Epidermal melanocyte (primary cell): ENCODE measurements around the gene MEGF11.

ENCODE experiments used
- DNase-seq: peaks from one replicate; pipeline ENCODE4 v3.0.0; 2011; ENCODE audit warnings: low spot score; ENCODE audit not compliant: insufficient read length

The MEGF11 gene

DNA sequence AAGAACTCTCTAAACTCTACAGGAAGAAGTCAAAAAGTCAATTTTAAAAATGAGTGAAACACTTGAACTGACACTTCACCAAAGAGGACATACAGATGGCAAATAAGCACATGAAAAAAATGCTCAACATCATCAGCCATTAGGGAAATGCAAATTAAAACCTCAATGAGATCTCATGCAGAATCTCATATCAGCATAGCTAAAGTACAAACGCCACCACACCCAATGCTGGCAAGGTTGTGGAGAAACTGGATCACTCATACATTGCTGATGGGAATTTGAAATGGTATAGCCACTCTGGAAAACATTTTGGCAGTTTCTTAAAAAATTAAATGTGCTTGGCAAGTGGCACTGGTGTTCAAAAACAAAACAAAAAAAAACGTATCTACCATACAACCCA lies 34.2 kb downstream of the MEGF11 start:
- no peak for DNase-seq

- no peak for DNase-seq
Measured at GRCh38 chr15:66216806-66217205, 36.7 kb downstream of the MEGF11 start.

- no peak for DNase-seq
Measured at GRCh38 chr15:66215811-66216210, 37.7 kb downstream of the MEGF11 start.

- no peak for DNase-seq
Measured at GRCh38 chr15:66214246-66214645, 39.3 kb downstream of the MEGF11 start.

DNA sequence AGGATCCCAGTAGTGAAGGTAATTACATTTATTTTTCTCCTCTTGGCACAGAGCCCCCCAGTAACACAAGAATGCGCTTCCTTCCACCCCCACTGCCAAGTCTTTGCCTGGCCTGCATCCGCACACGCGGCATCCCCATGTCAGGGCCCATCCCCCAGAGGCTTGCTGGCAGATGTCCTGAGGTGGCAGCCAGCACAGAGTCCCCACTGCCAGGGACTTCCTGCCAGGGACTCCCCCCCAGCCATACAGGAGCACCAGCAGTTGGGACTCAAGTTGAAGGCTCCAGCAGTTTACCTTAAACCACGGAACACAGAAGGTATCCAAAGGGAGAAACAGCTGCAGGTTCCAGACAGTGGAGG lies 41.0 kb downstream of the MEGF11 start:
- DNase-seq, result no peak

GRCh38 chr15:66211670-66212562 lies 41.6 kb downstream of the MEGF11 start:
- no peak for DNase-seq

- DNase-seq, result no peak
Measured at GRCh38 chr15:66210684-66211083, 42.9 kb downstream of the MEGF11 start.

GRCh38 chr15:66198757-66199156 lies 54.8 kb downstream of the MEGF11 start:
- no peak for DNase-seq

- no peak for DNase-seq
Measured at GRCh38 chr15:66196602-66197001, 56.9 kb downstream of the MEGF11 start.

DNA sequence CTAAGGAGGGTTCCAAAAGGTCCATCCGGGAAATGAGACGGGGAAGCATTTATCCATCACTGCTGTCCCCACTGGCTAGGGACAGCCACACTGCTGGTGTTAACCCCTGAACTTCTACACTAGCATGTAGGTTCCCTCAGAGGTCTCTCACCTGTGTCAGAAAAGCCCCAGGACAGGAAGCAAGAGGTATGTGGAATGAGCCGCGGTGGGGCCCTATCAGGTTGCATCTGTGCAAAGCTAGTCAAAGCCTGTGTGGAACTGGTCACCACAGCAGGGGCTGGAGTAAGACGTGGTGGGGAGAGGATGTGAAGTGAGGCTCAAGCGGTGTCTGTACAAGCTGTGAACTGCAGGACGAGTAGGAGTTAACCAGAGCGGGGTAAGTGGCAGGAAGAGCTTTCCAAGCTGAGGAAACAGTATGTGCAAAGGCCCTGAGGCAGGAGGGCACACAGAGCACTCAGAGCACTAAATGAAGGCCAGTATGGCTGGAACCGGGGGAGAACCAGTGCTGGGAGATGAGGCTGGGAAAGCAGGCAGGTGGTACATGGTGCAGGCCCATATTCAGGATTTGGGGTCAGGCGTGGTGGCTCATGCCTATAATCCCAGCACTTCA lies 57.8 kb downstream of the MEGF11 start:
- no peak for DNase-seq

DNA sequence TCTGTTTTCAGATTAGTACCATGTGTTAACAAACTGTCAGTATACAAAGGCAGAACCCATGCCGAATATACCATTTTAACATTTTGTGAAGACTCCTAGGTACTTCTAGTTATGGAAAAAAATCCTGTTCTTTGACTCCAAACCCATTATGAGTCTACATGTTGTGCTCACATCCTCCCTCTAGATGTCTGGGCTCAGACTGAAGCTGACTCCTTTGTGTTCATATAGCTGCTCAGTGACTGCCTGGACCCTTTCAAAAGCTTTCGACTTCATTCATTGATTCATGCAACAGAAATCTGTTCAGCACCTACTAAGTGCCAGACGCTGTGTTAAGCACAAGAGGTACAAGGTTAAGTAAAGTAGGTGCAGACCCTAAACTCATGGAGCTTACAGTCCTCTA lies 60.5 kb downstream of the MEGF11 start:
- no peak for DNase-seq

DNA sequence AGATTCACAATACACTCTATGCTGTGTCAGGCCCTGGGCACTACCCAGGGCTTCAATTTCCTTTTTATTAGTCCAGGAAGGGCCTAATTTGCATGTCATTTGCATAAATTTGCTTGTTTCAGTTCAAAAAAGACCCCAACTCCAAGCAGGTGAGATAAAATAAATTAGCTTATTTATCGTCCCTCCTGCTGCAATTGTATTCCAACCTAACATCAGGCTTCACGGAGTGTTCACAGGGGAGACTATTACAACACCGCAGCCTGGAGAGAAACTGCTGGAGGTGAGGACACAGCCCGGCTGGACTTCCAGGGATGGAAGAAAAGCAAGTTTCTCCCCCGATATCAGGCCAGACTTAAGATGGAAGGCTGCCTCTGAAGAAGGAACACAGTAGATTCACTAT lies 62.8 kb downstream of the MEGF11 start:
- DNase-seq, result no peak

- no peak for DNase-seq
Measured at GRCh38 chr15:66189291-66189690, 64.3 kb downstream of the MEGF11 start.

DNA sequence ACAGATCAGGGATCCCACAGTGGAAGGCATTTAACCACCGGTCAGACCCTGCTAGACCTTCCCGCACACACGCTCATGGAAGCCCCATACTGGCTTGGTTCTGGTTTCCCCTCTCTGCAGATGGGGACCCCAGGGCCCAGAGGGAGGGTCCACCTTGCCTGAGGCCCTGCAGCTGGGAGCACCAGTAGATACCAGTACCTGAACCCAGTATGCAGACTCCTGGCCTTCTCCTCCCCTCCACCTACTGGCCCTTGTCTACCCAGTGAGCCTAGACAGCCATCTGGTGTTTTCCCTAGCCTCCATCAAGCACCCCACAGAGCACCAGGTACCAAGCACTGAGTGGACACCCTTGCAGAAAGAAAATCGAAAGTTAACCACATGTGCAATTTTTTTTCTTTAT lies 65.1 kb downstream of the MEGF11 start:
- DNase-seq, result no peak

GRCh38 chr15:66187271-66187670 lies 66.3 kb downstream of the MEGF11 start:
- no peak for DNase-seq

GRCh38 chr15:66186049-66186825 lies 67.3 kb downstream of the MEGF11 start:
- no peak for DNase-seq

DNA sequence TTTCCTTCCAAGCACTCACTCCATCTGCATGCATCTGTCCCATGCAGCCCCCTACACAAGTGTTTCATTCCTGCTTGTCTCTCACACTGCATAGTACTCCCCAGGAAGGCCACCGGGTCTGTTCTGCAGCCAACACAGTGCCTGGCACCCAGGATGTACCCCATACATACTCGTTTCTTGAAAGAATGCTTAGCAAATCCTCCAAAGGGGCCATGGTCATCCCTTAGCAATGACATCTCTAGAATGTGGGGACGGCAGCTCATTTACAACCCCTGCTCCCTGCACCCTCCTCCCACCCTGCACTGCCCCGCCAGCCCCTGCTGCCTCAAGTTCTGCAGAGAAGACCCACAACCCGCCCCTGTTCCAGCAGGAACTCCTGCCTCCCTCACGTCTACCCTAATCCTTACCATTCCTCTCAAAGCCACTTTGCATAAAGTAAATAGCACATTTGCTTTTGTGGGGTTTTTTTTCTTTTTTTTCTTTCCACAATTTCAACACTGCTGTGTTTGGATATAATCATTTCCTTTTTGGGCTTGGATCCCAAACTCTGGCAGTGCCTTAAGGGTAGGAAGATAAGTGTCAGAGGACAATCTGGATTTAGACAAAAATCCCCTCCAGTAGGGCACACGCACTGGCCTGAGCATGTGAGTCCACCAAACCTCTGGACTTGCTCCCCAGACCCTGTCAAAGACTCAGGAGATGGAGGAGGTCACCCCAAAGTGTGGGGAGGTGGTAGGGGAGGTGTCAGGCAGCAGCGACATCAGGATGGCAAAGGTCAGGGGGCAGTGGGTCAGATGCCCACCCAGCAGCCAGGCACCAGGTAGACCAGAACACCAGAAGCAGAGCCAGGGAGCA lies 68.4 kb downstream of the MEGF11 start:
- DNase-seq, result no peak

DNA sequence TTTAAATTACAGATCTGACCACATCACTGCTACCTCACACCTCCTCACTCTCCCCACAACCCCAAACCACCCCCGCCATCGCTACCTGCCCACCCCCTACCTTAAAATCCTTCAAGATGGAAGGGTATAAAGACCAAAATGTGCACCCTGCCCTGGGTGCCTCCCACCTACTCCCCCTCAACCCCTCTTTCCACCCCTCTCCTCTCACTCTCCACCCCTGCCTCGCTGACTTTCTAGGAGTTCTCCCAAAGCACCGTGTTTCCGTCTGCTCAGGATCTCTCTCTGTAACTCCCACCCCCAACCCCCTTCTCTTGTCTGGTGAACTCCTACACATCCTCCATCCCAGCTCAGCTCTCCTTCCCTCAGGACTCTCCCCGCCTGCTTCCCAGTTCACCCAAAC lies 69.1 kb downstream of the MEGF11 start:
- no peak for DNase-seq

- DNase-seq, result no peak
Measured at GRCh38 chr15:66180531-66181097, 72.9 kb downstream of the MEGF11 start.

DNA sequence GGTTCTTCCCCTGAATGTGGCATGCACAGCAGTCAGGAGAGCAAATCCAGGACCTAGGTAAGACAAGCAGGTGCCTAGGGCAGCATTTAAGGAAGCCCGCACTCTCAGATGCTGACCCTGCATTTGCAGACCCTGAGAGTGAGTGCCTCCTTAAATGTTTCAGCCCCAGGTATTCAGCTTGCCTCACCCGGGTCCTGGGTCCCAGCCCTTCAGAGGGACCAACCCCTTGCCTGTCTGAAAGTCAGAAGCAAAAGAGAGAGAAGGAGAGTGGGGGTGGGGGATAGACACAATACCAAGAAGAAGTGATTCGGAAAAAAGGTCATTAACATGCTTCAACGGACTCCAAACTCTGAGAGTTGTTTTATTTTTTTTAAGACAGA lies 75.0 kb downstream of the MEGF11 start:
- no peak for DNase-seq
